ENCODE measurements around the gene POMT2.

Gene POMT2

DNA sequence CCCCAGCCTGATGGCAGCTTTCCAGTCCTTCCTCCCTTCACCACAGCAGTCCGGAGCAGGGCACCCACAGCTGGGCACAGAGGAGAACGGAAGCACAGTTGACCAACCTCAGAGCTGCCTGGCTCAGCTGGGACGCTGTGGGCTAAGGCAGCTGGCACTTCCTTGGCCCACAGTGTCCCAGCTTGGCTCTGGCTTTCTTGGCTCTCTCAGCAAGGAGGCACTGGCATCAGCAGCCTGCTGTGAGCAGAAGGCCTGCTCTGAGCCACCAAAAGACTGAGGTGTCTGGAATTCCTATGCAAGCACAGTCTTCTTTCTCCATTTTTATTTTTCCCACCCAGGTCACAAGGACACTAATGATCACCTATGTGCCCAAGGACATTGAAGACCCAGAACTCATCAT lies 82.3 kb downstream of the POMT2 start:
- DNase-seq = no peak

- no peak for DNase-seq
Observed at GRCh38 chr14:77236814-77237213, 83.9 kb downstream of the POMT2 start.

DNA sequence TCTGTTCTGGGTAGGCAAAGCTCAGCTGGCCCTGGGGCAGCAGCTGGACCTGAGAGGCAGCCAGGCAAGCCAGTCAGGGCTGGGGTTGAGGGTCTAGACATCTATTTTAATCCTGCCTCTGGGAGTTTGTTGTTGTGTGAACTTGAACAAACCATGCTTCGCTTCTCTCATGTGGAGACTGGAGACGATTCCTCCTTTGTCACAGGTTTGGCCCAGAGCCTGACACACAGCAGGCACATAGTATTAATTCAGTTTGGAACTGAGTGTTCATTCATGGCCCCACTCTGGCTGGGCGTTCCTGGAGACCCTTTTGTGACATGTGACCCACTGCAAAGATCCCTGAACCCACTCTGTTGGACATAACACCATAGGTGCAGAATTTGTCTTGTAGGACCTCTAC lies 89.0 kb downstream of the POMT2 start:
- DNase-seq = no peak

DNA sequence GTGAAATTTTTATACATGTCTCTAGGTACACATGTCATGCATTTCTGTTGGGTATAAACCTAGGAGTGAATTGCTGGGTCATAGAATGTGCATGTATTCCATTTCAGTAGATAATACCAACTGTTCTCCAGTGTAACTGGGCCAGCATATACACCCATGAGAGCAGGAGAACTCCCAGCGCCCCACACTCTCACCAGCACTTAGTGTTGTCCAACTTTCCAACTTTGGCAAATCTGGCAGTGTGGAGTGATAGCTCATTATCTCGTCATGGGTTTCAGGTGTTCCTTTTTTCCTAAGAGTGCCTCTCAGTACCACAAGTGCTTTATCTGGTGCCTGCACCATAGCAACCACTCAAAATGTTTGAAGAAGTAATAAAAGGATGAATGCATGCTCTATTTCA lies 89.8 kb downstream of the POMT2 start:
- DNase-seq = no peak

DNA sequence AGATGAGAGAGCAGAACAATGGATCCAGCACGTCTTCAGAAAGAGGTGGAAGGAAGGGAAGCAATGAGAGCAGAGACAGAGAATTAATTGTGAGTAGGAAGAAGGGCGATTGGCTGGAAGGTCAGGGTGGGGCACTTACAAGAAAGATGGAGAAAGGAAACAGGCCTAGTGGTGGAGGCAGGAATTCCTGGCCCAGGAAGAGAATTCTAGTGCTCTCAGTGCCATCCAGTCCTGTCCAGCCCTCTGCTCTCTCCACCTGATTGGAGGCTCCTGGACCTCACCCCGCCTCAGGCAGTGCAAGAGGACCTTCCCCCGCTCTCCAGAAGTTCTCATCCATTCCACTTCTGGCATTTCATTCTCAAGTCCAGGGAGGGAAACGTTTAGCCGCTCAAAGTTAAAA lies 92.6 kb downstream of the POMT2 start:
- DNase-seq = no peak

DNA sequence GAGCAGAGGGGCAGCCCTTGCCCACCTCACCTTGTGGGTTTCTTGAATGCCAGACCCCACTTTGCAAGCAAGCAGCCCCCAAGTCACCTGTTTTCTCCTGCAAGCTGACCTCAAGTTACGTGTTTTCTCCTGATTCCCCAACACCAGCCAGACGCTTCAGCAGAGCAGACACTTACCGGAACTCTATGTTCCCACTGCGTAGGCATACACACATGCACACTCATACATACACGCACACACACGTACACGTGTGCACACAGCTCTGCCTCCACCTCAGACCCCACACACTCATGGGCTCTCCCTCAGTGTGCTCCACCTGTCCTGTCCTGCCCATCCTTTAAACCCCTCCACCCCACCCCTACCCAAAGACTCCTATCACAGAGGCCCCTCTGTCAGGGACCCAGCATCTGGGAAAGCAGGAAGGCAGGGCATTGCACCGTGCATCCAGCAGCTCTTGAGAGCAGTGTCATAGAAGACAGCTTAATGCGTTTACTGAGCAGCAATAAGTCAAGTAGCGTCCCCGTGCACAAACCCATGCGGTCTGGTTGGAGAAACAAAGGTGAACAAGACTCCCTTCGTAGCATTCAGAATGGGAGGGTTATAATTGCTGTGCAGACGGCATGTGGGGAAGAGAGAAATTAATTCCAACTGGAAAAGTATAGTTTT lies 94.7 kb downstream of the POMT2 start:
- DNase-seq = no peak

GRCh38 chr14:77225254-77225653 lies 95.4 kb downstream of the POMT2 start:
- DNase-seq = no peak
